ENCODE measurements around the gene SYCE3. TPM values are rescaled to one million over a fixed set of nuclear protein-coding genes. Genes with fewer than 3 reads are reported as not detected.

Gene SYCE3
- total RNA-seq, 1 experiment from 2014 or later: not detected

- BruUV-seq (replicated peaks): TSS peak; percentile 80
- intact Hi-C loops (cut with micrococcal nuclease; ENCODE audit: unreplicated experiment): no loop called here
- TF ChIP-seq CTCF (conservative IDR thresholded peaks at IDR 0.05; ENCODE audit: low read depth, low read length): no peak
- no peak for TF ChIP-seq EZH2 (IDR thresholded peaks at IDR 0.05; ENCODE audit: borderline replicate concordance, low read depth, low read length, poor library complexity, severe bottlenecking)
- CTCF ChIA-PET: interaction anchor here (2.2 kb wide), 1 partner anchor 14 kb away, joined by 19 read pairs; no protein-coding TSS in a partner anchor
- peak overlapping the region; percentile 65 for H3K4me3 ChIP-seq (ENCODE audit: low read depth, low read length, poor library complexity, severe bottlenecking)
- H3K27me3 ChIP-seq (replicated peaks; ENCODE audit: insufficient read depth, low read depth, low read length, poor library complexity): peaks cover 1% of the 10 kb centered on the region
- peak overlapping the region; percentile 90 for H3K27ac ChIP-seq (ENCODE audit: low read depth, low read length, poor library complexity, severe bottlenecking)
- peaks cover 41% of the 10 kb centered on the region for H3K36me3 ChIP-seq (ENCODE audit: insufficient read depth, low read length, poor library complexity, severe bottlenecking)
- peaks cover 14% of the 10 kb centered on the region for H3K4me1 ChIP-seq (ENCODE audit: insufficient read depth, low read length, poor library complexity, severe bottlenecking)
- no peaks in the 10 kb centered on the region for H3K9me3 ChIP-seq (ENCODE audit: low read depth, low read length, poor library complexity, severe bottlenecking)
- DNase-seq (ENCODE audit: low spot score): no peak
- POLR2A ChIA-PET (ENCODE audit: low non-redundant PET): no interaction called here
Measured at GRCh38 chr22:50524676-50525103, 38.0 kb downstream of the SYCE3 start.

- Histone ChIP-seq H3K36me3 (ENCODE audit: insufficient read depth, low read length, poor library complexity, severe bottlenecking) (peaks cover 47% of the 10 kb centered on the region), H3K9me3 (ENCODE audit: low read depth, low read length, poor library complexity, severe bottlenecking) (no peaks in the 10 kb centered on the region), H3K27me3 (replicated peaks; ENCODE audit: insufficient read depth, low read depth, low read length, poor library complexity) (no peaks in the 10 kb centered on the region), H3K4me3 (ENCODE audit: low read depth, low read length, poor library complexity, severe bottlenecking) (peak overlapping the region; percentile 65), H3K4me1 (ENCODE audit: insufficient read depth, low read length, poor library complexity, severe bottlenecking) (peaks cover 14% of the 10 kb centered on the region), H3K27ac (ENCODE audit: low read depth, low read length, poor library complexity, severe bottlenecking) (peak overlapping the region; percentile 90)
- POLR2A ChIA-PET (ENCODE audit: low non-redundant PET): no interaction called here
- intact Hi-C loops (cut with micrococcal nuclease; ENCODE audit: unreplicated experiment): no loop called here
- no peak for DNase-seq (ENCODE audit: low spot score)
- BruUV-seq (replicated peaks): no TSS peak
- CTCF ChIA-PET: interaction anchor here (2.2 kb wide), 1 partner anchor 15 kb away, joined by 19 read pairs; no protein-coding TSS in a partner anchor
- TF ChIP-seq EZH2 (IDR thresholded peaks at IDR 0.05; ENCODE audit: borderline replicate concordance, low read depth, low read length, poor library complexity, severe bottlenecking) (no peak), CTCF (conservative IDR thresholded peaks at IDR 0.05; ENCODE audit: low read depth, low read length) (no peak)
Measured at GRCh38 chr22:50523806-50524675, 38.7 kb downstream of the SYCE3 start.

GRCh38 chr22:50523458-50523805 is 39.3 kb downstream of the SYCE3 start:
- no peak overlapping the region for H3K27ac ChIP-seq (ENCODE audit: low read depth, low read length, poor library complexity, severe bottlenecking)
- H3K27me3 ChIP-seq (replicated peaks; ENCODE audit: insufficient read depth, low read depth, low read length, poor library complexity): no peaks in the 10 kb centered on the region
- H3K9me3 ChIP-seq (ENCODE audit: low read depth, low read length, poor library complexity, severe bottlenecking): no peaks in the 10 kb centered on the region
- no peak overlapping the region for H3K4me3 ChIP-seq (ENCODE audit: low read depth, low read length, poor library complexity, severe bottlenecking)
- BruUV-seq (replicated peaks): no TSS peak
- TF ChIP-seq CTCF (conservative IDR thresholded peaks at IDR 0.05; ENCODE audit: low read depth, low read length): no peak
- no peak for TF ChIP-seq EZH2 (IDR thresholded peaks at IDR 0.05; ENCODE audit: borderline replicate concordance, low read depth, low read length, poor library complexity, severe bottlenecking)
- peaks cover 53% of the 10 kb centered on the region for H3K36me3 ChIP-seq (ENCODE audit: insufficient read depth, low read length, poor library complexity, severe bottlenecking)
- POLR2A ChIA-PET (ENCODE audit: low non-redundant PET): no interaction called here
- DNase-seq (ENCODE audit: low spot score): no peak
- CTCF ChIA-PET: no interaction called here
- intact Hi-C loops (cut with micrococcal nuclease; ENCODE audit: unreplicated experiment): no loop called here
- H3K4me1 ChIP-seq (ENCODE audit: insufficient read depth, low read length, poor library complexity, severe bottlenecking): peaks cover 14% of the 10 kb centered on the region
